Brain pericyte (primary cell): ENCODE results near the gene FAXC.
"Not testable (repeated sequence)": the region's sequence is repeated elsewhere in the genome, so short reads cannot be mapped to it uniquely, and the experiment has no call there.

Experiments
- DNase-seq: peaks from one replicate; pipeline ENCODE4 v3.0.0-alpha.2; 2012; ENCODE audit warnings: low read depth, low spot score

Gene FAXC

GRCh38 chr6:99287523-99287922 is 62.0 kb downstream of the FAXC start:
- DNase-seq = no peak

GRCh38 chr6:99285881-99286280 is 63.6 kb downstream of the FAXC start:
- no peak for DNase-seq

- no peak for DNase-seq
Observed at GRCh38 chr6:99282479-99283062, 66.9 kb downstream of the FAXC start.

- DNase-seq = no peak
Observed at GRCh38 chr6:99276747-99277146, 72.7 kb downstream of the FAXC start.

- no peak for DNase-seq
Observed at GRCh38 chr6:99270826-99271225, 78.6 kb downstream of the FAXC start.

GRCh38 chr6:99270030-99270429 is 79.4 kb downstream of the FAXC start:
- DNase-seq = no peak

GRCh38 chr6:99269207-99269606 is 80.3 kb downstream of the FAXC start:
- no peak for DNase-seq

- DNase-seq = not testable (repeated sequence)
Observed at GRCh38 chr6:99266996-99267395, 82.5 kb downstream of the FAXC start.

- not testable (repeated sequence) for DNase-seq
Observed at GRCh38 chr6:99265447-99265846, 84.0 kb downstream of the FAXC start.

GRCh38 chr6:99254616-99255550 is 94.6 kb downstream of the FAXC start:
- DNase-seq = no peak

GRCh38 chr6:99253271-99253670 is 96.2 kb downstream of the FAXC start:
- DNase-seq = no peak

GRCh38 chr6:99252421-99252820 is 97.1 kb downstream of the FAXC start:
- DNase-seq = no peak

GRCh38 chr6:99250476-99250875 is 99.0 kb downstream of the FAXC start:
- no peak for DNase-seq

- no peak for DNase-seq
Observed at GRCh38 chr6:99246602-99247001, 102.9 kb downstream of the FAXC start.

- no peak for DNase-seq
Observed at GRCh38 chr6:99241905-99242534, 107.5 kb downstream of the FAXC start.

GRCh38 chr6:99236010-99236409 is 113.5 kb downstream of the FAXC start:
- no peak for DNase-seq

GRCh38 chr6:99233219-99233618 is 116.3 kb downstream of the FAXC start:
- DNase-seq = no peak

GRCh38 chr6:99232056-99232455 is 117.4 kb downstream of the FAXC start:
- DNase-seq = no peak

GRCh38 chr6:99225172-99225571 is 124.3 kb downstream of the FAXC start:
- no peak for DNase-seq
